ENCODE data around the gene CASP8. TPM values are rescaled to one million over a fixed set of nuclear protein-coding genes. Genes with fewer than 3 reads are reported as not detected.
"Not testable (repeated sequence)": the region's sequence is repeated elsewhere in the genome, so short reads cannot be mapped to it uniquely, and the experiment has no call there.

The CASP8 gene
- total RNA-seq, 2 donors from 2014 or later = 40.4 to 74.3 TPM

GRCh38 chr2:201235860-201236811 lies 24.2 kb upstream of the CASP8 start:
- Mint-ChIP-seq H3K27ac (peak overlapping the region; percentile 82 to 92), H3K9me3 (peaks cover 0 to 19% of the 10 kb centered on the region in 2 donors), H3K36me3 (peaks cover 42 to 57% of the 10 kb centered on the region in 2 donors)
- peak in 1 of 2 donors; percentile 57 for DNase-seq (ENCODE audit: low spot score in 2 of 2)
- ATAC-seq = peak in 1 of 2 donors; percentile 12

DNA sequence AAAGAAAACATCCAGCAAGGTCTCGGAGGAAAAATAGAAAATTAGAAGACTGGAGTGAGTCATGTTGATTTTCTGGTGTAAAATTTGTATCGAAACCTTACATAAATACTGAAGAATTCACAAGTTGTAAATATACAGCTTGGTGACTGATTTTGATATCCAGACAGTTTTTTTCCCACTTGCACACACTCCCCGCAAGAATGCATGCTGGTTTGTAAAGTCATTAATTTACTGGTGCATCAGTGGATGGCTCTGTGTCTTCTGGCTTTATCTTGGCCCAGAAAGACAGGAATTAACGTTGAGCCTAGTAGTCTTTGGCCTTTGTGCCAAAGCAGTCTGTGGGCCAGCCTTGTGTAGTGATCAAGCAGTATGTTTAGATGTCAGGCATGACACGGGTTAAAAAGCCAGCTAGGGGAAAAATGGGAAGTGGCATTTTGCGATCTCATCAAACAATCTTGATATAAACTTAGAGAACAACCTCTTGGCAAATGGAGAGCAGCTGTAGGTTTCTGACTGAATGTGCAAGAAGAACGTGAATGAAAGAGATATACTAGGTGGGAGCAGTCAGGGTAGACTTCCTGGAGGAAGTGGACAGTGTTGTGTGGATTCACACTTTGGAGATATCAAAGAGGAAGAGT lies 22.7 kb upstream of the CASP8 start:
- DNase-seq (ENCODE audit: low spot score in 2 of 2) (no peak), ATAC-seq (no peak)
- Mint-ChIP-seq H3K36me3 (peaks cover 47 to 66% of the 10 kb centered on the region in 2 donors), H3K27ac (peak overlapping the region; percentile 19 to 92), H3K9me3 (peaks cover 0 to 19% of the 10 kb centered on the region in 2 donors)

DNA sequence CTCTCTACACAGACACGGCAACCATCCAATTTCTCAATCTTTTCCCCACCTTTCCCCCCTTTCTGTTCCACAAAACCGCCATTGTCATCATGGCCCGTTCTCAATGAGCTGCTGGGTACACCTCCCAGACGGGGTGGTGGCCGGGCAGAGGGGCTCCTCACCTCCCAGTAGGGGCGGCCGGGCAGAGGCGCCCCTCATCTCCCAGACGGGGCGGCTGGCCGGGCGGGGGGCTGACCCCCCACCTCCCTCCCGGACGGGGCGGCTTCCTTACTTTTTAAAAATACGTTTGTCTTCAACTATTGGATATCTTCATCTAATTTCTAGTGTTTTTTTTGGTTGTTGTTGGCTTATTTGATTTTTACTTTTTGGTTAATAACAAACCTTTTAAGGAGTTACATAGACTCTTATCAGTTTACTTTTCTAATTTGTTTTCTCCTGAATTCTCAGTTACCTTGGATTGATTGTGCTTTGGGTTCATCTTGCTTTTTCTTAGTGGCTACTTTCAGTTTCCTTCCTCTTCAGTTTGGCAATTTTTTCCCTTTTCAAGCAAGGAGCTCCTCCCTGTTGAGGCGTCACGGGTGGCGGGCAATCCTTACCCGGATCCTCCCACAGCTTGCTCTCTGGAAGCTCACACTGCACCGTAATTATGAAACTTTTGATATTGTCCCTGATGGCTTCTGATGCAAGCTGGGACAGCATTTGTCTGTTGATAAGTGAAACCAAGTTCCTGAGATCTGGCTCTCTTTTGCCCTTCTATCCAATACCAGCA lies 21.0 kb upstream of the CASP8 start:
- Mint-ChIP-seq H3K36me3 (peaks cover 38 to 56% of the 10 kb centered on the region in 2 donors), H3K27ac (peak overlapping the region in 1 of 2 donors; percentile 90), H3K9me3 (peaks cover 0 to 19% of the 10 kb centered on the region in 2 donors)
- not testable (repeated sequence) for DNase-seq (ENCODE audit: low spot score in 2 of 2)
- peak in 1 of 2 donors; percentile 23 for ATAC-seq

DNA sequence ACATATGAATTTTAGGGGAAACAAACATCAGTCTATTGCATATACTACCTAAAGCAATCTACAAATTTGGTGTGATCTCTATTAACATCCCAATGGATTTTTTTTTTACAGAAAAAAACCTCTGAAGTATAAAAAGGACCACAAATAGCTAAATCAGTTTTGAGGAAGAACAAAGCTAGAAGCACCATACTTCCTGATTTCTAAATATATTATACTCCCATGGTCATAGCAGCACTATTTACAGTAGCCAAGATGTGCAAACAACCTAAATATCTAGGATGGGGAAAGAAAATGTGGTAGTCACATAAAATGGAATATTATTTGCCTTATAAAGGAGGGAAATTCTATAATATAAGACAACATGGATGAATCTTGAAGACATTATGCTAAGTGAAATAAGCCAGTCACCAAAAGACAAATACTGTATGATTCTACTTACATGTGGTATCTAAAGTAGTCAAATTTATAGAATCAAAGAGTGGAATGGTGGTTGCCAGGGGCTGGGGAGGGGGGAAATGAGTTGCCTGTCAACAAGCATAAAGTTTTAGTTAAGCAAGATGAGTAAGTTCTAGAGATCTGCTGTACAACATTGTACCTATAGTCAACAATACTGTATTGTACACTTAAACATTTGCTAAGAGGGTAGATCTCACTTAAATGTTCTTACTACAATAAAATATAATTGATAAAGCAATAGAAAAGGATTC lies 17.6 kb upstream of the CASP8 start:
- no peak for DNase-seq (ENCODE audit: low spot score in 2 of 2)
- Mint-ChIP-seq H3K27ac (no peak overlapping the region), H3K36me3 (peaks cover 28 to 40% of the 10 kb centered on the region in 2 donors), H3K9me3 (peaks cover 0 to 19% of the 10 kb centered on the region in 2 donors)
- peak in 1 of 2 donors; percentile 76 for ATAC-seq

DNA sequence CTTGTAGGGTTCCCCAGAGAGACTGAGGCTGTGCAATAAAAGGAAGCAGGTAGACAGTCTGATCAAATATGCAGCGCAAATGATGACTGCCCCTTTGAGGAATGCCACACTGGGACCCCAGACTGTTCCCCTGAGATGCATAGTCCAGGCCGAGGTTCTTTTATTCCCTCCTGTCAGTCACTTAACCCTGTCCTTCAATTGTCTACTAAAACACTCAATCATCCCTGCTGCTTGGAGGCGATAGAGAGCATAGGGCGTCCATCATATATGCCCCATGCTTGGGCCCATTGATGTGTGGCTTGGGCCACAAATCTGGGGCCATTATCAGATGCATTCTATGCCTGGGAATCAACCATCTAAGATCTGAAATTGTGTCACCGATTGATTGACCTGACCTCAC lies 15.5 kb upstream of the CASP8 start:
- ATAC-seq (no peak), DNase-seq (ENCODE audit: low spot score in 2 of 2) (no peak)
- peak overlapping the region in 1 of 2 donors; percentile 39 for H3K27ac Mint-ChIP-seq
- peaks cover 18 to 36% of the 10 kb centered on the region in 2 donors for H3K36me3 Mint-ChIP-seq
- H3K9me3 Mint-ChIP-seq = peaks cover 0 to 13% of the 10 kb centered on the region in 2 donors

DNA sequence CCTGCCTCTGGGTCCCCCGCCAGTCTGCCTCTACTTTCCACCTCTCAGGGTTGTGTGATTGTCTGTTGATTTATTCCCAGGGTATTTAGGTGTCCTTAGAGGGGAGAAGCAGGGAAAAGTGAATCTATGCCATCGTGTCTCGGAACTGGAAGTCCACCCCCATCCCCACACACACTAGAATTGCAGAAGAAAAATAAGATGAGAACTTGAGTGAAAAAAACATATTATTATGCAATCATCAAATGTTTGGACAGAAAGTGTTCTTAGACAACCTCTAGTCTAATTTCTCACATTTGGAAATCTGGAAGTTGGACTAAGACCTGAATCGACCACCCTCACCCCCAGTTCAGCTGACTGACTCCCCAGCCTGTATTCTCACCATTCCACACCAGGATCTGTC lies 14.1 kb upstream of the CASP8 start:
- peaks cover 0 to 8% of the 10 kb centered on the region in 2 donors for H3K9me3 Mint-ChIP-seq
- no peak for ATAC-seq
- no peak overlapping the region for H3K27ac Mint-ChIP-seq
- no peak for DNase-seq (ENCODE audit: low spot score in 2 of 2)
- H3K36me3 Mint-ChIP-seq = peaks cover 4 to 35% of the 10 kb centered on the region in 2 donors

DNA sequence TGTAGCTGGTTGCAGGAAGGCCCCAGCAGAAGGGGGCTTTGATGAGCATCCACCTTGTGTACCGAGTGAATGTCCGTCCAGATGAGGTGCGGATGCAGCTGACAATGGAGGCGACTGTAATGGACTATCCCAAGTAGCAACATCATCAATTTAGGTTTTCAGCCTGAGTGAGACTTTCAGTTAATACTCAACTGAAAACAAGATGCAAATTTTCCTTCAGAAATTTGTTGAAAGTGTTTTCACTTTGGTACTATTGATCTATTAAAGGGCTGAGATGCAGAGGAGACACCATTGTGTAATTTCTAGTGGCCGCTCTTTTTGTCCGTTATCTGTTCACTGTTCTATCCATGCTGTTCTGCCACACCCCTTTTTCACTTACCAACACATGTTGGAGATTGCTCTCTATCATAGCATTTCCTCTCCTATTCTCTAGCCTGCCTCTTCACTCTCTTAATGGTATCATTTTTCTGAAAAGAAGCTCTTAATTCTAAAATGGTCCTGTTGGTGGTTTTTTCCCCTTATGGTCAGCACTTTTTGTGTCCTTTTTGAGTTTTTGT lies 12.0 kb upstream of the CASP8 start:
- no peak for DNase-seq (ENCODE audit: low spot score in 2 of 2)
- Mint-ChIP-seq H3K9me3 (peaks cover 0 to 8% of the 10 kb centered on the region in 2 donors), H3K27ac (no peak overlapping the region), H3K36me3 (peaks cover 0 to 45% of the 10 kb centered on the region in 2 donors)
- ATAC-seq = no peak

DNA sequence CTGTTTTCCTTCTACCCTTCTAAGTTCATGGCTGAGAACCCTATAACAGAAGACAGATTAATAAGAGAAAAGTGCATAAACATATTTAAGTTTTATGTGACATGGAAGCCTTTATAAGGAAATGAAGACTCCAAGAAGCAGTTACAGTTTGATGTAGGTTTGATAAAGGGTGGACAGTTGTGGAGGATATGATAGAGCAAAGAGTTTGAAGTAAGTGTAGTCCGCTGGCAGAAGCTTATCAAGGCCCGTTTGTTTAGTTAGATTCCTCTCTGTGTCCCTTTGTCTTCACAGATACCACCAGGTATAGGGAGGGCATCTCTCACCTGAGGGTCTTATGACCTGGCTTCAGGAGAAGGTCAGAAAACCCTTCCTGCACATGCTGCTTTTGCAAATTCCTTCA lies 10.4 kb upstream of the CASP8 start:
- peaks cover 0 to 57% of the 10 kb centered on the region in 2 donors for H3K36me3 Mint-ChIP-seq
- DNase-seq (ENCODE audit: low spot score in 2 of 2) (no peak), ATAC-seq (no peak)
- no peak overlapping the region for H3K27ac Mint-ChIP-seq
- peaks cover 0 to 8% of the 10 kb centered on the region in 2 donors for H3K9me3 Mint-ChIP-seq

DNA sequence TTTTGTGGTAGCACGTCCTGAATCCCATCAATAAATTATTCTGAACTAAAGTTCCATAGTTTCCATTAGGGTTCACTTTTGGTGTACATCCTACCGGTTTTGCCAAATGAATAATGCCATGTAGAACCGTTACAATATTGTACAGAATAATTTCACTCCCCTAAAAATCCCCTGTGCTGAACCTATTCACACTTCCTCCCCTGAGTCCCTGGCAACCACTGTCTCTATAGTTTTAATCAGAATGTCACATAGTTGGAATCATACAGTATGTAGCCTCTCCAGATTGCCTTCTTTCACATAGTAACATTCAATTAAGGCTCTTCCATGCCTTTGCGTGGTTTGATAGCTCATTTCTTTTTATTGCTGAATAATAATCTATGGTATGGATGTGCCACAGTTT lies 9.6 kb upstream of the CASP8 start:
- DNase-seq (ENCODE audit: low spot score in 2 of 2) (no peak), ATAC-seq (no peak)
- Mint-ChIP-seq H3K9me3 (peaks cover 0 to 8% of the 10 kb centered on the region in 2 donors), H3K27ac (no peak overlapping the region), H3K36me3 (peaks cover 0 to 61% of the 10 kb centered on the region in 2 donors)

DNA sequence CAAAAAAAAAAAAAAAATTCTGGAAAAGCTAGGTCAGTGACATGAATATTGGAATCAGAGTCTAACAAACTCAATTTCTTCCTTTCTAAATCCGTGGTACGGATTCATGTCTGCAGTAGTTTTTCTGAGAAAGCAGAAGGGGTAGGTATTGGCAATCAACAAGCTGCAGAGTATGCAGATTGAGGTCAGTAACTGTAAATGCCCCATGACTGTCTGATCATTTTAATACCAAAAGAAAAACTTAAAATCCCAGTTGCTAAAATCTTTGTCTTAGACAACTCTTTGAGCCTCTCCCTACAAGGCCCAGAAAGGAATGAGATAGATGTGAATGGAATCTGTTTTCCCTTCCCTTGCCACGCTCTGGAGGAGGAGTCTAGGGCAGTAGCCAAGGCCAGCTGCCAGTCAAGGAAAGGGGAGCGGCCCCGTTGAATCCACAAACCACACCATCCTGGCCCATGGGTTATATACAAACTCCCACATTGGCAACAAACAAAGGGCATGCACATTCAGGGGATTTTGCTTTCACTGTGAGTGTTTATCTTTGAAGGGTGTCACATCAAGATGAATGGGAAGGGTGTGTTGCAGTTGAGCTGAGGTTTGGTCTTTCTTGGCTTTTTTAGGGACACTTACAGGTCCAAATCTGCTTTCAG lies 6.1 kb upstream of the CASP8 start:
- H3K36me3 Mint-ChIP-seq = peaks cover 0 to 60% of the 10 kb centered on the region in 2 donors
- DNase-seq (ENCODE audit: low spot score in 2 of 2) (no peak), ATAC-seq (no peak)
- H3K27ac Mint-ChIP-seq = peak overlapping the region; percentile 37 to 53
- peaks cover 0 to 12% of the 10 kb centered on the region in 2 donors for H3K9me3 Mint-ChIP-seq

GRCh38 chr2:201255408-201256033 lies 4.8 kb upstream of the CASP8 start:
- peaks cover 4 to 51% of the 10 kb centered on the region in 2 donors for H3K36me3 Mint-ChIP-seq

GRCh38 chr2:201256082-201256481 lies 4.3 kb upstream of the CASP8 start:
- Mint-ChIP-seq H3K9me3 (peaks cover 0 to 3% of the 10 kb centered on the region in 2 donors), H3K36me3 (peaks cover 7 to 49% of the 10 kb centered on the region in 2 donors), H3K27ac (peak overlapping the region; percentile 98 to 99)
- no peak for DNase-seq (ENCODE audit: low spot score in 2 of 2)
- ATAC-seq = no peak

More at GRCh38 chr2:201255408-201256033, 4.8 kb upstream of the CASP8 start:
- Mint-ChIP-seq H3K9me3 (peaks cover 0 to 8% of the 10 kb centered on the region in 2 donors), H3K27ac (peak overlapping the region in 1 of 2 donors; percentile 37)
- no peak for ATAC-seq
- DNase-seq (ENCODE audit: low spot score in 2 of 2) = no peak

GRCh38 chr2:201257381-201257955 lies 2.9 kb upstream of the CASP8 start:
- ATAC-seq = peak; percentile 21 to 39
- H3K27ac Mint-ChIP-seq = peak overlapping the region; percentile 98 to 99
- H3K36me3 Mint-ChIP-seq = peaks cover 7 to 47% of the 10 kb centered on the region in 2 donors
- peaks cover 0 to 3% of the 10 kb centered on the region in 2 donors for H3K9me3 Mint-ChIP-seq
- DNase-seq (ENCODE audit: low spot score in 2 of 2) = peak in 1 of 2 donors; percentile 54

GRCh38 chr2:201257956-201258665 lies 2.2 kb upstream of the CASP8 start:
- DNase-seq (ENCODE audit: low spot score in 2 of 2) (peak; percentile 83 to 89), ATAC-seq (peak; percentile 53 to 73)
- peaks cover 7 to 40% of the 10 kb centered on the region in 2 donors for H3K36me3 Mint-ChIP-seq
- H3K9me3 Mint-ChIP-seq = peaks cover 0 to 3% of the 10 kb centered on the region in 2 donors
- H3K27ac Mint-ChIP-seq = peak overlapping the region; percentile 98 to 99
